Epithelial cell of esophagus (primary cell): ENCODE measurements around the gene ACTR8.

ENCODE experiments used
- DNase-seq: peaks from one replicate; pipeline ENCODE4 v3.0.0; 2010; ENCODE audit warnings: low read depth
- H3K4me3 ChIP-seq: 2 replicates; pipeline ENCODE4 v1.5.1; 2011; ENCODE audit warnings: mild to moderate bottlenecking, low read length, control low read depth
- CTCF ChIP-seq: IDR thresholded peaks from 2 replicates; pipeline ENCODE4 v1.5.1; 2011; ENCODE audit warnings: low read depth, mild to moderate bottlenecking, low read length, control low read depth, inconsistent platforms; ENCODE audit not compliant: insufficient read depth; ENCODE audit errors: missing control alignments

ACTR8 gene

GRCh38 chr3:53843195-53844177 is 38.5 kb downstream of the ACTR8 start:
- TF ChIP-seq CTCF, result no peak
- no peak for DNase-seq
- H3K4me3 ChIP-seq, result no peak overlapping the region

DNA sequence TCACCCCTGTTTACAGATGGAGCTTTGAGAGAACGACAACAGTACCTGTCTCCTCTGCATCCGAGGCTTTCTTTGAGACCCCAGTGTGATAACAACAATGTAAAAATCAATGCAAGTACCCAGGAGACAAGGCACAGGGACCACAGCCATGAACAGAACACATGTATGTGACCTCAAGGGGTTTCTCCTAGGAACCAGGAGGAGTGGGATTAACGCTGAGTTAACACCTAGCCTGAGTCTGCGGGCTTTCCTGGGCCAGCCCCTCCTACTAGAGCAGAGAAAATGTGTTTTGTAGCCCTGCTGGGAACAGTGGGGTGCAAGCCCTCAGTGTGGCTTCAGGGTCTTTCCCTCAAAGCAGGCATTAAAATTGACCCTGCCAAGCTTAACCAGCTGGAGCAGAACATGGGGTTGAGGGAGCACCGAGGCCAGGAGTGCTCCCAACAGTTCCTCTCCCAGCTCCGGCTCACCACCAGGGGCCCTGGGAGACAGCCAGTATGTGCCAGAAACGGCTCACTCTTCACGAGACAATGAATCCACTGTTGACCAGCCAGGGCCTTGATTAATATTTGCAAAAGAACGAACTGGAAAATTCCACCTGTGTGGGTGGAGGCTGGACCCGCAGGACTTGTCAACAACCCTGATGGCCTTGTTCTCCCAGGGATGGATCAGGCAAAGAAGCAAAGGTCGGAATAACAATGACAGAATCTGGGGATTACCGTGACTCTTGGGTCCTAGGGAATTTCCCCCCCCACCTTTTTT is 39.3 kb downstream of the ACTR8 start:
- TF ChIP-seq CTCF, result peak; percentile 29
- no peak overlapping the region for H3K4me3 ChIP-seq
- DNase-seq, result peak; percentile 7

DNA sequence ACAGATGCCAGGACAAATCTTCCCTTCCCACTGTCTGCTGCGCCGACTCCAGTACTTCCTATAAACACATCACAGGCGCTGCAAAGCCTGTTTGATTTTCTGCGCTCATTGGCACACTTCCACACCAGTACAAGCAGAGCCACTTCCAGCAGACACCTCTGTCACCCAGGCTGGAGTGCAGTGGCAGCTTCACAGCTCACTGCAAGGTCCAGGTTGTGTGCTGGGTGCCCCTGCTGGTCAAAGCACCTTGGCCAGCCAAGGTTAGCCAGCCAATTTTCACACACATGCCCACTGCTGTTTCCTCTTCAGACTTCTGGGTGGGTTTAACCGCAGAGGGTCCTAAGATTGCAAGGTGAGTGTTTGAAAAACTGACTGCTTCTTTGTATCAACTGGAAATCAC is 40.7 kb downstream of the ACTR8 start:
- TF ChIP-seq CTCF, result no peak
- H3K4me3 ChIP-seq, result no peak overlapping the region
- DNase-seq, result no peak

- H3K4me3 ChIP-seq, result no peak overlapping the region
- DNase-seq, result no peak
- no peak for TF ChIP-seq CTCF
These were observed 44.6 kb downstream of the ACTR8 start for GRCh38 chr3:53837331-53837730.

GRCh38 chr3:53836084-53836872 is 45.7 kb downstream of the ACTR8 start:
- TF ChIP-seq CTCF, result no peak
- no peak for DNase-seq
- no peak overlapping the region for H3K4me3 ChIP-seq

DNA sequence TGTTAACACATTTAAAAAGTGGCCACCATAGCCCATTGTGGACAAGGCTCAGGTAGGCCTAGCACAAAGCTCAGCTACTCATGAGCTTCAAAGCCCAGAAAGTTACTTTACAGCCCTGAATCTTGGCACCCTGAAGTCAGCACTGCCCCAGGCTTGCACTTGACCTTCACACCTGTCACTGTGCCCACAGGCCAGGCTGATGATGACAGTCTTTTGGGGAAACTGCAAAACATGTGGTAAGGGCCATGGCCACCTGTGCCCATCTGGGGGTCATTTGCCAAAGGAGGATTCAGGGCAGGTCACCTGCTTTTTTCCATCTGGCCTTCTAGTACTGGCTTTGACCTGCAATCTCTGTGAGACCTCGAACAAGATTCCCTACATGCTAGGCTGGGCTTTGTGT is 46.7 kb downstream of the ACTR8 start:
- no peak for DNase-seq
- no peak overlapping the region for H3K4me3 ChIP-seq
- no peak for TF ChIP-seq CTCF
